NB4 (cell line): ENCODE results near the gene CDK11B.

Experiments
- MYC ChIP-seq: IDR thresholded peaks from 2 replicates; pipeline ENCODE4 v1.6.1; 2011; ENCODE audit warnings: low read depth, low read length
- POLR2A ChIP-seq: IDR thresholded peaks from 2 replicates; pipeline ENCODE4 v1.6.1; 2011; ENCODE audit warnings: mild to moderate bottlenecking; ENCODE audit not compliant: insufficient read length; ENCODE audit errors: extremely low read depth
- TF ChIP-seq, protein P1 (sequence below): IDR thresholded peaks from one replicate; pipeline ENCODE4 v1.5.1; 2012; ENCODE audit warnings: low read depth, low read length

DNA sequence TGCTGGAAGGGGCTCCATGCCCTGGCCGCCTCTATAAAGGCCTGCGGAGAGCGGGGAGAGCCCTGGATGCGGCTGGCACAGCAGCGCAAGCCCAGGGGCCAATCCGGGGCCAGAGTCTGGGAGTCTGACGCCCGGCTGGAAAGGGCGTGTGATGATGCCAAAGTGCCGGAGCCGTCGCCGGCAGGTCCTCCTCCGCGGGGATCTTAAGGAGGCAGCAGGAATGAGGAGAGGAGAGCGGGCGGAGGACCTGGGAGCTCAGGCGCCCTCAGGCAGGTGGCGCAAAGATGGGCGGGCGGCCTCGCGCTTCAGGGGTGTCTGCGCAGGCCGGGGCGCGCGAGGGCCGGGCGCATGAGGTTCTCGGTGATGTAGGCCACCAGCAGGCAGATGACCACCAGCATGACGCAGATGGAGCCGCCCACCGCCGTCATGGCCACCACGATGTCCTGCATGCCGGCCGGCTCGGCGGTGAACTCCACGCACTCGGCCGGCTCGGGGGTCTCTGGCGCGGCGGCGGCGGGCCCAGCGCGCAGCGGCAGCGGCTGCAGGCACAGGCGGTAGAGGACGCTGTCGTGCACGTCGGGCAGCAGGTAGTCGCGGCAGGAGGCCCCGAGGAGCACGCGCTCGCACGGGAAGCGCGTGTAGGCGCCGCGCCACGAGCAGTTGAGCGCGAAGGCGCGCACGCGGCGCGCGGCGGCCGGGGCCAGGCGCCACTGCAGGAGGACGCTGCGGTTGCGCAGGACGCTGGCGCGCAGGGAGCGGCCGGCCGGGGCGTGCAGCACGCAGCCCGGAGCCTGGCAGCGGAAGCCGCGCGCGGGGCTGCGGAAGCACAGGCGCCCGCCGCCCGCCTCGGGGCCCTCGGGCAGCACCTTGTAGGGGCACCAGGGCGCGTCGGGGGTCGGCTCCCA is 59.5 kb downstream of the CDK11B start:
- TF ChIP-seq POLR2A = no peak
- TF ChIP-seq, protein P1, sequence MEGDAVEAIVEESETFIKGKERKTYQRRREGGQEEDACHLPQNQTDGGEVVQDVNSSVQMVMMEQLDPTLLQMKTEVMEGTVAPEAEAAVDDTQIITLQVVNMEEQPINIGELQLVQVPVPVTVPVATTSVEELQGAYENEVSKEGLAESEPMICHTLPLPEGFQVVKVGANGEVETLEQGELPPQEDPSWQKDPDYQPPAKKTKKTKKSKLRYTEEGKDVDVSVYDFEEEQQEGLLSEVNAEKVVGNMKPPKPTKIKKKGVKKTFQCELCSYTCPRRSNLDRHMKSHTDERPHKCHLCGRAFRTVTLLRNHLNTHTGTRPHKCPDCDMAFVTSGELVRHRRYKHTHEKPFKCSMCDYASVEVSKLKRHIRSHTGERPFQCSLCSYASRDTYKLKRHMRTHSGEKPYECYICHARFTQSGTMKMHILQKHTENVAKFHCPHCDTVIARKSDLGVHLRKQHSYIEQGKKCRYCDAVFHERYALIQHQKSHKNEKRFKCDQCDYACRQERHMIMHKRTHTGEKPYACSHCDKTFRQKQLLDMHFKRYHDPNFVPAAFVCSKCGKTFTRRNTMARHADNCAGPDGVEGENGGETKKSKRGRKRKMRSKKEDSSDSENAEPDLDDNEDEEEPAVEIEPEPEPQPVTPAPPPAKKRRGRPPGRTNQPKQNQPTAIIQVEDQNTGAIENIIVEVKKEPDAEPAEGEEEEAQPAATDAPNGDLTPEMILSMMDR = no peak
- peak; percentile 56 for TF ChIP-seq MYC
